ENCODE data around the gene TRIM77.
"Not testable (repeated sequence)": the region's sequence is repeated elsewhere in the genome, so short reads cannot be mapped to it uniquely, and the experiment has no call there.

DNA sequence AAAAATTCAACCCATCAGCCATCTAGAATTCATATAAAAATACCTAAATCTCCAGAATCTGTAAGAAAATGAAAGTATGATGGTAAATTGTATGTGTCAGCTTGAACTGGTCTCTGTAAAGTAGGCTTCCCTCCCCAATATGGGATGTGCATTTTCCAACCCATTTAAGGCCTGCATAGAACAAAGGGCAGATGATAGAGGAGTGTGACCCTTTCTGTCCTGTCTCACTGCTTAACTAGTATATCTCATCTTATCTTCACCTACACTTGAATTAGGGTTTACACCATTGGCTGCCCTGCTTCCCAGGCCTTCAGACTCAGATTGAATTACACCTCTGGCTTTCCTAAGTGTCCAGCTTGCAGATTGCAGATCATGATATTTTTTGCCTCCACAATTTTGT lies 40.7 kb downstream of the TRIM77 start:
- TF ChIP-seq, protein P1, sequence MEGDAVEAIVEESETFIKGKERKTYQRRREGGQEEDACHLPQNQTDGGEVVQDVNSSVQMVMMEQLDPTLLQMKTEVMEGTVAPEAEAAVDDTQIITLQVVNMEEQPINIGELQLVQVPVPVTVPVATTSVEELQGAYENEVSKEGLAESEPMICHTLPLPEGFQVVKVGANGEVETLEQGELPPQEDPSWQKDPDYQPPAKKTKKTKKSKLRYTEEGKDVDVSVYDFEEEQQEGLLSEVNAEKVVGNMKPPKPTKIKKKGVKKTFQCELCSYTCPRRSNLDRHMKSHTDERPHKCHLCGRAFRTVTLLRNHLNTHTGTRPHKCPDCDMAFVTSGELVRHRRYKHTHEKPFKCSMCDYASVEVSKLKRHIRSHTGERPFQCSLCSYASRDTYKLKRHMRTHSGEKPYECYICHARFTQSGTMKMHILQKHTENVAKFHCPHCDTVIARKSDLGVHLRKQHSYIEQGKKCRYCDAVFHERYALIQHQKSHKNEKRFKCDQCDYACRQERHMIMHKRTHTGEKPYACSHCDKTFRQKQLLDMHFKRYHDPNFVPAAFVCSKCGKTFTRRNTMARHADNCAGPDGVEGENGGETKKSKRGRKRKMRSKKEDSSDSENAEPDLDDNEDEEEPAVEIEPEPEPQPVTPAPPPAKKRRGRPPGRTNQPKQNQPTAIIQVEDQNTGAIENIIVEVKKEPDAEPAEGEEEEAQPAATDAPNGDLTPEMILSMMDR (IDR thresholded peaks at IDR 0.05) = not testable (repeated sequence)
- not testable (repeated sequence) for TF ChIP-seq EZH2 (IDR thresholded peaks at IDR 0.05; ENCODE audit: borderline replicate concordance, insufficient read depth, low read depth, low read length, poor library complexity, severe bottlenecking)
